GM10847 (cell line): ENCODE results near the gene RPS19BP1.

Experiments used
- POLR2A ChIP-seq: IDR thresholded peaks from 2 replicates; pipeline ENCODE4 v1.6.1; 2011; ENCODE audit not compliant: insufficient read length; ENCODE audit errors: extremely low read depth

The RPS19BP1 gene

DNA sequence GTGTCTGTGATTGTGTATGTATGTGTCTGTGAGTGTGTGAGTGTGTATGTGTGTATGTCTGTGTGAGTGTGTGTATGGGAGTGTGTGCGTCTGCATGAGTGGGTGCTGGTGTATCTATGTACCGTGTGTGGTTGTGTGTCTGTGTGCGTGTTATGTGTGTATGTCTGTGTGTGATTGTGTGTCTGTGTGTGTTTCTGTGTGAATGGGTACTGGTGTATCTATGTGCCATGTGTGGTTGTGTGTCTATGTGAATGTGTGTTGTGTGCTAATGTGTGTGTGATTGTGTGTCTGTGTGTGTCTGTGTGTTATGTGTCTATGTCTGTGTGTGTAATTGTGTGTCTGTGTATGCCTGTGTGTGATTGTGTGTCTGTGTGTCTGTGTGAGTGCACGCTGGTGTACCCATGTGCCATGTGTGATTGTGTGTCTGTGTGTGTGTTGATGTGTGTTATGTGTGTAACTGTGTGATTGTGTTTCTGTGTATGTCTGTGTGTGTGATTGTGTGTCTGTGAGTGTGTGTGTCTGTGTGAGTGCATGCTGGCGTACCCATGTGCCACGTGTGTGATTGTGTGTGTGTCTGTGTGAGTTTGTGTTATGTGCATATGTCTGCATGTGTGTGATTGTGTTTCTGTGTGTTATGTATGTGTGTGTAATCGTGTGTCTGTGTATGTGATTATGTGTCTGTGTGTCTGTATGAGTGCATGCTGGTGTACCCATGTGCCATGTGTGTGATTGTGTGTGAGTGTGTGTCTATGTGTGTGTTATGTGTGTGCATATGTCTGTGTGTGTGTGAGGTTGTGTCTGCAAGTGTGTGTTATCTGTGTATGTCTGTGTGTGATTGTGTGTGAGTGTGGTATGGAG, 31.3 kb upstream of the RPS19BP1 start:
- no peak for TF ChIP-seq POLR2A

GRCh38 chr22:39562839-39563489, 30.4 kb upstream of the RPS19BP1 start:
- TF ChIP-seq POLR2A, result no peak

GRCh38 chr22:39560127-39560526, 27.6 kb upstream of the RPS19BP1 start:
- TF ChIP-seq POLR2A, result no peak

DNA sequence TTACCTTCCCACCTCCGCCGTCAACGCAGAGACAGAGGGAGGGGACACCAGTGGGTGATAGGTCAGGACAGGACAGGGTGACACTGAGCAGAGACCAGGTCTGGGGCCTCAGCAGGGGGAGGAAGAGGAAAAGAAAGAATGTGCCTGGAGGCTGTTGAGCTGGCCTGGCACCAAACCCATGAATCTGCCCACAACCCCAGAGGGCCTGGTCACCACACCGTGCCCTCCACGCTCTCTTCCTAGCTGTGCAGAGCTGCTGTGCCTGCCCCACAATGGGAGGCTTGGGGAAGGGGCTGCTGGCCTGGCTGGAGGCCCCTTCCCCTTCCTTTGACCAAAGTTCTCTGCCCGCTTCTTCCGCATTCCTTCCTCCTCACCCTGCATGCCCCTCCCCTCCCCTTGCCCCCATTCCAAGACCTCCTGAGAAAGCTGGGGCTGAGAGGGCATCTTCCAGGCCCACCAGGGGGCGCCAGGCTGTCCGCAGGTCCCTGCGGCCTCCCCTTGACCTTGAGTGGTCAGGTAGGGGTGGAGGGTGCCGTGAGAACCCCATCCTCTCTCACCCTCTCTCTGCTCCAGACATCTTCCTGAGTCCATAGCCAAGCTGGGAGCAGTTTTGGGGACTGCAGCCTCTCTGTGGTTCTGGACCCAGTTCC, 27.0 kb upstream of the RPS19BP1 start:
- TF ChIP-seq POLR2A, result no peak

- TF ChIP-seq POLR2A, result no peak
Observed at GRCh38 chr22:39558950-39559349, 26.4 kb upstream of the RPS19BP1 start.

- TF ChIP-seq POLR2A, result no peak
Observed at GRCh38 chr22:39558254-39558727, 25.7 kb upstream of the RPS19BP1 start.

DNA sequence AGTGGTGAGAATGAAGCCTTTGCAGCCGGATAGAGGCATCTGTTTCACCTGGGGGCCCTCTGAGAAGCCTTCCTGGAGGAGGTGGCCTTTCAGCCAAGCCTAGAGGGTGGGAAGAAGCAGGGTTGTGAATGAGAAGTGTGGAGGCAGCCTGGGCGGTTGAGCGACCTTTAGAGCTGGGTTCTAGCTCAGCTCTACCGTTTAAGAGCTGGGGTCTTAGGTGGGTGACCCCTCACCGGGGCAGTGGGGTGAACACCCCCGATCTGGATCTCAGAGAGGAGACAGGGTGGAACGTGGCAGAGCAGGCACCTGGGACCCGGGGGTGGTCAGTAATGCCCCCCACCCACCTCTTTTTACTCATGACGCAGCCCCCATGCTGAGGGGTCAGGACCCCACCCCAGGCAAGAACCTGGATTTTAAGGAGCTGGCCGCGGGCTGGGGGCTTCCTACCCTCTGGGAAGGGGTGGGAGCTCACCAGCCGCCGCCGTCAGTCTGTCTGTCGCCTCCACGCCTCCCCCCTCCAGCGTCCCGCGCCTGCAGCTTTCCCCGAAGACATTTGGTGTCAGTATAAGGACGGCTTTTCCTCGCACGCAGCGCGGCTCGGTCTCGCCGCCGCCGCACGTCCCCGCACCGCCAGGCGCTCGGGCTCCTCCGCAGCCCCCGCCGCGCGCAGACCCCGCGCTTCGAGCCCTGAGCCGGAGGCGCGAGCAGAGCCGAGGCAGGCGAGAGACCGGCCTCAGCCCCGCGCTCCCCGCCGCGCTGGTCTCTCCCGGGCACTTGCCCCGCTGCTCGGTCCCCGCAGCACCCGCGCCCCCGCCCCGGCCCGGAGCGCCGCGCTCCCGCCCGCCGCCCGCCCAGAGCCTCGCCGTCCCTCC, 24.7 kb upstream of the RPS19BP1 start:
- no peak for TF ChIP-seq POLR2A

GRCh38 chr22:39554151-39554550, 21.6 kb upstream of the RPS19BP1 start:
- TF ChIP-seq POLR2A, result no peak

- TF ChIP-seq POLR2A, result no peak
Observed at GRCh38 chr22:39553429-39553828, 20.9 kb upstream of the RPS19BP1 start.

- no peak for TF ChIP-seq POLR2A
Observed at GRCh38 chr22:39547587-39547947, 15.0 kb upstream of the RPS19BP1 start.

GRCh38 chr22:39546889-39547586, 14.5 kb upstream of the RPS19BP1 start:
- TF ChIP-seq POLR2A, result no peak

- TF ChIP-seq POLR2A, result no peak
Observed at GRCh38 chr22:39545386-39546365, 13.1 kb upstream of the RPS19BP1 start.

DNA sequence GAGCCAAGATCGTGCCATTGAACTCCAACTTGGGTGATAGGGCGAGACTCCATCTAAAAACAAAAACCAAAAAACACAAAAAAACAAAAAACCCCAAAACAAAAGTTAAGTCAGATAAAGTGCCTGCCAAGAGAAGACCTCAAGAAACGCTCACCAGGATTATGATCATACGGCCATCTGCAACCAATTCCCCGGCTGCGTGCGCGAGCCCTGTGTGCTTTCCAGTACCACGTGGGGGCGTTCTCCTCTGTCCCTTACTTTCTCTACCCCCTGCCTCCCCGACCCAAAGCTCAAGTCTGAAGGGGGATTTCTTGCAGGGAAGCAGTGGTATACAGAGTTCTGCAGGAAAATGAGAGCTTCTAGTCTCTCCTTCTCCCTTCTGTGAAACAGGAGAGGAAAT, 10.5 kb upstream of the RPS19BP1 start:
- TF ChIP-seq POLR2A, result no peak
